HEK293 (cell line): ENCODE measurements around the gene C1orf198.

Source experiments
- CTCF ChIA-PET: fragments of 350-600 bp; formaldehyde crosslinking; extraction: SDS; loops from one replicate; lab custom pipeline; 2021; ENCODE audit warnings: antibody characterized with exemption; lab: Yijun Ruan, JAX
- POLR2A ChIA-PET: fragments of 300-600 bp; formaldehyde crosslinking; extraction: SDS; loops from one replicate; lab custom pipeline; 2020; ENCODE audit warnings: antibody characterized with exemption, inconsistent platforms; lab: Yijun Ruan, JAX
- H3K27ac ChIP-seq: fragments of 200-500 bp; sonication (Bioruptor generic); 2 replicates; pipeline ENCODE4 v1.5.1; 2014; ENCODE audit warnings: low read depth, low read length, control low read depth, inconsistent platforms; ENCODE audit errors: extremely low read depth
- H3K36me3 ChIP-seq, 2 experiments: fragments of 200-500 bp in 1 of 2; sonication (Bioruptor generic) in 1 of 2; 1 replicate in 1 of 2; 2 replicates in 1 of 2; pipeline ENCODE4 v1.5.1; 2014 to 2017; ENCODE audit warnings: inconsistent platforms in 2 of 2, low read length in 2 of 2; ENCODE audit not compliant: control insufficient read depth in 2 of 2, insufficient read depth in 1 of 2
- H3K4me1 ChIP-seq: fragments of 200-500 bp; sonication (Bioruptor generic); 2 replicates; pipeline ENCODE4 v1.5.1; 2014; ENCODE audit warnings: mild to moderate bottlenecking, low read length, inconsistent platforms; ENCODE audit not compliant: control insufficient read depth, insufficient read depth
- H3K4me3 ChIP-seq: 2 replicates; pipeline ENCODE4 v1.5.1; 2011; ENCODE audit warnings: low read depth, mild to moderate bottlenecking, control low read depth, low read length, moderate library complexity
- H3K9me3 ChIP-seq: fragments of 200-500 bp; sonication (Bioruptor generic); 2 replicates; pipeline ENCODE4 v1.5.1; 2014; ENCODE audit warnings: low read depth, low read length, inconsistent platforms; ENCODE audit not compliant: control insufficient read depth, insufficient read depth
- GLIS1 ChIP-seq: fragments of 450-650 bp; formaldehyde crosslinking; IDR thresholded peaks from 2 replicates; pipeline ENCODE4 v1.5.1; 2016; ENCODE audit warnings: missing biosample characterization, missing genetic modification characterization
- HOXC10 ChIP-seq: sonication (generic); formaldehyde crosslinking; IDR thresholded peaks from 2 replicates; pipeline ENCODE4 v1.8.1; 2023; ENCODE audit warnings: mild to moderate bottlenecking, missing genetic modification reagents
- KLF10 ChIP-seq: fragments of 450-650 bp; IDR thresholded peaks from 2 replicates; pipeline ENCODE4 v1.5.1; 2018; ENCODE audit warnings: missing biosample characterization, mild to moderate bottlenecking, missing genetic modification characterization
- KLF7 ChIP-seq: fragments of 450-650 bp; formaldehyde crosslinking; IDR thresholded peaks from 2 replicates; pipeline ENCODE4 v1.5.1; 2016; ENCODE audit warnings: missing biosample characterization, missing genetic modification characterization, borderline replicate concordance
- TRIM28 ChIP-seq: IDR thresholded peaks from 2 replicates; pipeline ENCODE4 v1.6.1; 2011; ENCODE audit warnings: low read length, control low read depth, borderline replicate concordance
- ZBTB48 ChIP-seq: fragments of 450-650 bp; formaldehyde crosslinking; IDR thresholded peaks from 2 replicates; pipeline ENCODE4 v1.5.1; 2016; ENCODE audit warnings: missing biosample characterization, missing genetic modification characterization
- ZBTB7A ChIP-seq: fragments of 450-650 bp; formaldehyde crosslinking; IDR thresholded peaks from 2 replicates; pipeline ENCODE4 v1.5.1; 2016; ENCODE audit warnings: low read depth, missing biosample characterization, missing genetic modification characterization
- ZBTB8A ChIP-seq: fragments of 450-650 bp; formaldehyde crosslinking; IDR thresholded peaks from 2 replicates; pipeline ENCODE4 v1.5.1; 2016; ENCODE audit warnings: missing biosample characterization, missing genetic modification characterization
- ZNF133 ChIP-seq: fragments of 450-650 bp; formaldehyde crosslinking; IDR thresholded peaks from 2 replicates; pipeline ENCODE4 v1.5.1; 2016; ENCODE audit warnings: missing biosample characterization, missing genetic modification characterization
- ZNF2 ChIP-seq: fragments of 450-650 bp; formaldehyde crosslinking; IDR thresholded peaks from 2 replicates; pipeline ENCODE4 v1.5.1; 2016; ENCODE audit warnings: missing biosample characterization, missing genetic modification characterization
- ZNF302 ChIP-seq: fragments of 450-650 bp; formaldehyde crosslinking; IDR thresholded peaks from 2 replicates; pipeline ENCODE4 v1.5.1; 2016; ENCODE audit warnings: missing biosample characterization, missing genetic modification characterization, low read depth
- ZNF341 ChIP-seq: fragments of 450-650 bp; formaldehyde crosslinking; IDR thresholded peaks from 2 replicates; pipeline ENCODE4; 2016; ENCODE audit warnings: low read depth, missing biosample characterization, missing genetic modification characterization
- ZNF37A ChIP-seq: fragments of 450-650 bp; IDR thresholded peaks from 2 replicates; pipeline ENCODE4 v1.5.1; 2018; ENCODE audit warnings: missing biosample characterization, missing genetic modification characterization
- ZNF394 ChIP-seq: fragments of 450-650 bp; formaldehyde crosslinking; IDR thresholded peaks from 2 replicates; pipeline ENCODE4 v1.5.1; 2016; ENCODE audit warnings: missing biosample characterization, missing genetic modification characterization, mild to moderate bottlenecking, moderate library complexity, borderline replicate concordance
- ZNF416 ChIP-seq: fragments of 450-650 bp; formaldehyde crosslinking; IDR thresholded peaks from 2 replicates; pipeline ENCODE4 v1.5.1; 2016; ENCODE audit warnings: missing biosample characterization, missing genetic modification characterization
- ZNF501 ChIP-seq: fragments of 450-650 bp; formaldehyde crosslinking; IDR thresholded peaks from 2 replicates; pipeline ENCODE4 v1.5.1; 2016; ENCODE audit warnings: missing biosample characterization, missing genetic modification characterization
- ZNF600 ChIP-seq: fragments of 450-650 bp; formaldehyde crosslinking; IDR thresholded peaks from 2 replicates; pipeline ENCODE4 v1.5.1; 2016; ENCODE audit warnings: missing biosample characterization, missing genetic modification characterization
- ZNF624 ChIP-seq: fragments of 450-650 bp; formaldehyde crosslinking; IDR thresholded peaks from 2 replicates; pipeline ENCODE4 v1.5.1; 2017; ENCODE audit warnings: missing biosample characterization, missing genetic modification characterization
- ZNF629 ChIP-seq: fragments of 450-650 bp; formaldehyde crosslinking; IDR thresholded peaks from 2 replicates; pipeline ENCODE4 v1.5.1; 2017; ENCODE audit warnings: missing biosample characterization, missing genetic modification characterization
- ZNF707 ChIP-seq: fragments of 450-650 bp; formaldehyde crosslinking; IDR thresholded peaks from 2 replicates; pipeline ENCODE4 v1.5.1; 2016; ENCODE audit warnings: missing biosample characterization, missing genetic modification characterization
- ZNF747 ChIP-seq: fragments of 450-650 bp; formaldehyde crosslinking; IDR thresholded peaks from 2 replicates; pipeline ENCODE4 v1.5.1; 2016; ENCODE audit warnings: missing biosample characterization, missing genetic modification characterization
- ZNF776 ChIP-seq: fragments of 450-650 bp; formaldehyde crosslinking; IDR thresholded peaks from 2 replicates; pipeline ENCODE4 v1.5.0; 2017; ENCODE audit warnings: missing biosample characterization, missing genetic modification characterization, borderline replicate concordance
- ZSCAN30 ChIP-seq: fragments of 450-650 bp; IDR thresholded peaks from 2 replicates; pipeline ENCODE4 v1.5.1; 2018; ENCODE audit warnings: missing biosample characterization, mild to moderate bottlenecking, missing genetic modification characterization, moderate library complexity
- TF ChIP-seq, protein P1 (sequence below): fragments of 450-650 bp; formaldehyde crosslinking; IDR thresholded peaks from 2 replicates; pipeline ENCODE4 v1.5.1; 2016; ENCODE audit warnings: missing biosample characterization, missing genetic modification characterization
- TF ChIP-seq, protein P2 (sequence below): sonication (generic); formaldehyde crosslinking; IDR thresholded peaks from 2 replicates; pipeline ENCODE4 v1.8.1; 2022; ENCODE audit warnings: mild to moderate bottlenecking, moderate library complexity, missing genetic modification reagents
- TF ChIP-seq, protein P3 (sequence below): fragments of 450-650 bp; IDR thresholded peaks from 2 replicates; pipeline ENCODE4 v1.5.1; 2018; ENCODE audit warnings: missing biosample characterization, missing genetic modification characterization
- TF ChIP-seq, protein P4 (sequence below): fragments of 450-650 bp; formaldehyde crosslinking; IDR thresholded peaks from 2 replicates; pipeline ENCODE4 v1.5.1; 2016; ENCODE audit warnings: missing biosample characterization, missing genetic modification characterization

C1orf198 gene

GRCh38 chr1:230827081-230827681 is 41.1 kb downstream of the C1orf198 start:
- no peak overlapping the region for H3K27ac ChIP-seq
- CTCF ChIA-PET: interaction anchor here (0.5 to 0.6 kb wide), 2 partner anchors 45 to 1464 kb away, joined by 3 to 4 read pairs; no protein-coding TSS in a partner anchor

DNA sequence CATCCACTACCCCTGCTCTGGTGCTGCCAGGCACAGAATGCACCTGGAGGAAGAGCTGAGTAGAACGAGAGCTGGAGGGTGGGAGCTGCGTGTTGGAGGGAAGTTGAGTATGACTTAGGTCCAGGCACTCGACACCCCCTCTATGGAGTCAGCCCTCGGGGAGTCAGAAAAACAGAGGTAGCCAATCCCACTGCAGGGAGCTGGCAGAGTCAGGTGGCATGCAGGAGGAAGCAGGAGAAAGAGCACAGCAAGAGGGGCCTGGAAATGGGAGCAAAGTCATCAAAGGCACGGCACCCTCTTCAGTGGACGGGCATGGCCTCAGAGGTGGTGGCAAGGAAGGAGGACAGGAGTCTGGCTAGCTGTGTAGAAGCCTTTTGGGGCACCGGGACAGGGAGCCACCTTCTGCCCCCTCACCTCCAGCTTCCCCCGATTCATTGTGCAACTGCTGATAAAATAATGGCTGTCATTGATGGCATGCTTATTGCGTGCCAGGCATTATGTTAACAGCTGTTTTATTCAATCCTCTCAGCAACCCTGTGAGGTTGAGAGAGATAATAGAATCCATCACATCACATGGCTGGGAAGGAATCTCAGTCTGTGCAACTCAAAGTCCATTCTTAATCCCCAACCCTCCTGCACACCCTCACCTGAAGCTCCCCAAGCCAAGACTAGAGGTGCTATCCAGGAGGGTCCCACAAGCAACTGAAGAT is 42.0 kb downstream of the C1orf198 start:
- CTCF ChIA-PET: interaction anchor here (0.5 to 0.6 kb wide), 2 partner anchors 46 to 1463 kb away, joined by 3 to 4 read pairs; no protein-coding TSS in a partner anchor
- H3K9me3 ChIP-seq: no peaks in the 10 kb centered on the region
- no peaks in the 10 kb centered on the region for H3K36me3 ChIP-seq
- no peak overlapping the region for H3K4me3 ChIP-seq
- POLR2A ChIA-PET: no interaction called here
- H3K27ac ChIP-seq: no peak overlapping the region
- no peaks in the 10 kb centered on the region for H3K4me1 ChIP-seq
- TF ChIP-seq ZNF600: no peak
- no peak for TF ChIP-seq ZNF416 (tag by site-specific recombination)
- TF ChIP-seq ZNF133: no peak
- no peak for TF ChIP-seq ZNF501 (tag by site-specific recombination)
- TF ChIP-seq ZNF707 (tag by site-specific recombination): no peak
- no peak for TF ChIP-seq KLF7 (tag by site-specific recombination)
- no peak for TF ChIP-seq ZBTB8A
- no peak for TF ChIP-seq ZNF341 (tag by site-specific recombination)
- TF ChIP-seq ZNF394 (tag by site-specific recombination): no peak
- no peak for TF ChIP-seq HOXC10 (CRISPR knock-in tag)
- TF ChIP-seq, protein P1, sequence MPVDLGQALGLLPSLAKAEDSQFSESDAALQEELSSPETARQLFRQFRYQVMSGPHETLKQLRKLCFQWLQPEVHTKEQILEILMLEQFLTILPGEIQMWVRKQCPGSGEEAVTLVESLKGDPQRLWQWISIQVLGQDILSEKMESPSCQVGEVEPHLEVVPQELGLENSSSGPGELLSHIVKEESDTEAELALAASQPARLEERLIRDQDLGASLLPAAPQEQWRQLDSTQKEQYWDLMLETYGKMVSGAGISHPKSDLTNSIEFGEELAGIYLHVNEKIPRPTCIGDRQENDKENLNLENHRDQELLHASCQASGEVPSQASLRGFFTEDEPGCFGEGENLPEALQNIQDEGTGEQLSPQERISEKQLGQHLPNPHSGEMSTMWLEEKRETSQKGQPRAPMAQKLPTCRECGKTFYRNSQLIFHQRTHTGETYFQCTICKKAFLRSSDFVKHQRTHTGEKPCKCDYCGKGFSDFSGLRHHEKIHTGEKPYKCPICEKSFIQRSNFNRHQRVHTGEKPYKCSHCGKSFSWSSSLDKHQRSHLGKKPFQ (tag by site-specific recombination): no peak
- no peak for TF ChIP-seq KLF10 (tag by site-specific recombination)
- no peak for TF ChIP-seq ZNF624 (tag by site-specific recombination)
- TF ChIP-seq ZNF747 (tag by site-specific recombination): no peak
- no peak for TF ChIP-seq ZNF302 (tag by site-specific recombination)
- no peak for TF ChIP-seq ZNF629 (tag by site-specific recombination)
- no peak for TF ChIP-seq ZBTB48 (tag by site-specific recombination)
- TF ChIP-seq ZNF37A (tag by site-specific recombination): no peak
- no peak for TF ChIP-seq ZSCAN30

More at GRCh38 chr1:230827081-230827681, 41.1 kb downstream of the C1orf198 start:
- Histone ChIP-seq H3K4me3 (no peak overlapping the region), H3K4me1 (no peaks in the 10 kb centered on the region), H3K9me3 (no peaks in the 10 kb centered on the region), H3K36me3 (no peaks in the 10 kb centered on the region)
- no peak for TF ChIP-seq ZBTB7A (tag by site-specific recombination)
- TF ChIP-seq ZNF2 (tag by site-specific recombination): no peak
- TF ChIP-seq, protein P2, sequence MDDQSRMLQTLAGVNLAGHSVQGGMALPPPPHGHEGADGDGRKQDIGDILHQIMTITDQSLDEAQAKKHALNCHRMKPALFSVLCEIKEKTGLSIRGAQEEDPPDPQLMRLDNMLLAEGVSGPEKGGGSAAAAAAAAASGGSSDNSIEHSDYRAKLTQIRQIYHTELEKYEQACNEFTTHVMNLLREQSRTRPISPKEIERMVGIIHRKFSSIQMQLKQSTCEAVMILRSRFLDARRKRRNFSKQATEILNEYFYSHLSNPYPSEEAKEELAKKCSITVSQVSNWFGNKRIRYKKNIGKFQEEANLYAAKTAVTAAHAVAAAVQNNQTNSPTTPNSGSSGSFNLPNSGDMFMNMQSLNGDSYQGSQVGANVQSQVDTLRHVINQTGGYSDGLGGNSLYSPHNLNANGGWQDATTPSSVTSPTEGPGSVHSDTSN: no peak
- no peak for TF ChIP-seq ZNF776 (tag by site-specific recombination)
- TF ChIP-seq, protein P3, sequence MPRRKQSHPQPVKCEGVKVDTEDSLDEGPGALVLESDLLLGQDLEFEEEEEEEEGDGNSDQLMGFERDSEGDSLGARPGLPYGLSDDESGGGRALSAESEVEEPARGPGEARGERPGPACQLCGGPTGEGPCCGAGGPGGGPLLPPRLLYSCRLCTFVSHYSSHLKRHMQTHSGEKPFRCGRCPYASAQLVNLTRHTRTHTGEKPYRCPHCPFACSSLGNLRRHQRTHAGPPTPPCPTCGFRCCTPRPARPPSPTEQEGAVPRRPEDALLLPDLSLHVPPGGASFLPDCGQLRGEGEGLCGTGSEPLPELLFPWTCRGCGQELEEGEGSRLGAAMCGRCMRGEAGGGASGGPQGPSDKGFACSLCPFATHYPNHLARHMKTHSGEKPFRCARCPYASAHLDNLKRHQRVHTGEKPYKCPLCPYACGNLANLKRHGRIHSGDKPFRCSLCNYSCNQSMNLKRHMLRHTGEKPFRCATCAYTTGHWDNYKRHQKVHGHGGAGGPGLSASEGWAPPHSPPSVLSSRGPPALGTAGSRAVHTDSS: no peak
- TF ChIP-seq GLIS1 (tag by site-specific recombination): no peak
- no peak for TF ChIP-seq ZNF133
- TF ChIP-seq, protein P4, sequence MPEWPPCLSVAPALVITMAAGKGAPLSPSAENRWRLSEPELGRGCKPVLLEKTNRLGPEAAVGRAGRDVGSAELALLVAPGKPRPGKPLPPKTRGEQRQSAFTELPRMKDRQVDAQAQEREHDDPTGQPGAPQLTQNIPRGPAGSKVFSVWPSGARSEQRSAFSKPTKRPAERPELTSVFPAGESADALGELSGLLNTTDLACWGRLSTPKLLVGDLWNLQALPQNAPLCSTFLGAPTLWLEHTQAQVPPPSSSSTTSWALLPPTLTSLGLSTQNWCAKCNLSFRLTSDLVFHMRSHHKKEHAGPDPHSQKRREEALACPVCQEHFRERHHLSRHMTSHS: no peak
- TF ChIP-seq TRIM28: no peak
- TF ChIP-seq ZNF302 (tag by site-specific recombination): no peak
- POLR2A ChIA-PET: no interaction called here
